ENCODE results near the gene NRBF2.

NRBF2 gene

GRCh38 chr10:63166742-63167258 is 33.7 kb downstream of the NRBF2 start:
- no peak for DNase-seq

GRCh38 chr10:63168821-63169462 is 35.8 kb downstream of the NRBF2 start:
- DNase-seq, result no peak

GRCh38 chr10:63169624-63170023 is 36.5 kb downstream of the NRBF2 start:
- DNase-seq, result no peak

- DNase-seq, result no peak
Observed at GRCh38 chr10:63171255-63171855, 38.2 kb downstream of the NRBF2 start.

- no peak for DNase-seq
Observed at GRCh38 chr10:63171926-63172325, 38.8 kb downstream of the NRBF2 start.

- DNase-seq, result no peak
Observed at GRCh38 chr10:63173468-63174232, 40.5 kb downstream of the NRBF2 start.

- DNase-seq, result no peak
Observed at GRCh38 chr10:63175534-63175933, 42.4 kb downstream of the NRBF2 start.

- DNase-seq, result no peak
Observed at GRCh38 chr10:63192826-63193225, 59.7 kb downstream of the NRBF2 start.

GRCh38 chr10:63197344-63198092 is 64.4 kb downstream of the NRBF2 start:
- no peak for DNase-seq

- no peak for DNase-seq
Observed at GRCh38 chr10:63199716-63200115, 66.6 kb downstream of the NRBF2 start.

GRCh38 chr10:63200431-63200830 is 67.3 kb downstream of the NRBF2 start:
- no peak for DNase-seq

GRCh38 chr10:63201118-63201517 is 68.0 kb downstream of the NRBF2 start:
- DNase-seq, result no peak

Data from activated naive CD4-positive, alpha-beta T cell (primary cell).